ENCODE data around the gene MRPL51.

MRPL51 gene

DNA sequence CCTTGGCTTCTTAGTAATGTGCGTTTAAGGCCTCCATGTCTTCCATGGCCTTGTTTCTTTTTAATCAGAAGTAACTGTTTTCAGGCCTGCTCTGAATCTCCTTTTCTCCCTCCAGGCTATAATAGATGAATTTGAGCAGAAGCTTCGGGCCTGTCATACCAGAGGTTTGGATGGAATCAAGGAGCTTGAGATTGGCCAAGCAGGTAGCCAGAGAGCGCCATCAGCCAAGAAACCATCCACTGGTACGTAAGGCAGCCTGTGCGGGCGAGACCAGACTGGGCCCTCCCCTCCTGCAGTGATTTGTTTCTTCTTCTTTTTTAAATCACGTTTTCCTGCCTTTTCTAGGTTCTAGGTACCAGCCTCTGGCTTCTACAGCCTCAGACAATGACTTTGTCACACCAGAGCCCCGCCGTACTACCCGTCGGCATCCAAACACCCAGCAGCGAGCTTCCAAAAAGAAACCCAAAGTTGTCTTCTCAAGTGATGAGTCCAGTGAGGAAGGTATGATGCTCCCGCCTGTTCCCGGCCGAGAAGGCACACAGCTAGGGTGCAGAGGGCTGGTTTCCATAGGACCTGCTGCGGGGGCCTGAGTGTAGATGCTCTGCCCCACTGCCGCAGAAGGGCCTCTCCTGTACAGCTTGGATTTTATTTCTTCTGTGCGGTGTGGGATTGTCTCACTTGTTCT, 37.7 kb upstream of the MRPL51 start:
- H3K4me3 ChIP-seq (ENCODE audit: low read depth, low read length), result no peak overlapping the region
- no peaks in the 10 kb centered on the region for H3K27me3 ChIP-seq (ENCODE audit: insufficient read depth, low read length)
- peaks cover 22% of the 10 kb centered on the region for H3K36me3 ChIP-seq (ENCODE audit: insufficient read depth, low read length)
- peaks cover 14% of the 10 kb centered on the region for H3K79me2 ChIP-seq (ENCODE audit: control insufficient read depth, insufficient read depth, low read length, unreplicated experiment)
- peak overlapping the region; percentile 97 for H3K27ac ChIP-seq (ENCODE audit: low read depth, low read length)
- no peak overlapping the region for H2AFZ ChIP-seq (ENCODE audit: low read length, unreplicated experiment)
- H3K4me1 ChIP-seq (ENCODE audit: control insufficient read depth, insufficient read depth, low read length, unreplicated experiment), result peaks cover 14% of the 10 kb centered on the region

DNA sequence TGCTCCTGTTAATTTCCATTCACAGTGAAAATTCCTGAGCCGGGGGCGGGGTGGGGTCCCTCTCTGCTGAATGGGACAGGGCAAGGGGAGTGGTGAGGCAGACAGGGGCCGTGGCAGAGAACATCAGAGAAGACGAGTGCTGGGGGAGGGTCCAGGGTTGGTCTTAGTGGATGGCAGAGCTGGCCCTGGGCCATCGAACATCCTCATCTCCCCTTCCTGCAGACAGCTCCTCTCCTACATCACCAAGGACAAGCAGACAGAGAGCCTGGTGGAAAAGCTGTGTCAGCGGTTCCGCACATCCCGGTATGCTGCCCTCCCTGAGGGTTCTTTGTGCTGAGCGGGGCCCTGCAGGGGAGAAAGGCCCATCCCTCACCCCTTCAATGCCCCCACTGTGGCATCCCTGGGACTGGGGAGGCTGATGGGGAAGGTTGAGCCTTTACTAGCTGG, 36.3 kb upstream of the MRPL51 start:
- Histone ChIP-seq H2AFZ (ENCODE audit: low read length, unreplicated experiment) (no peak overlapping the region), H3K27ac (ENCODE audit: low read depth, low read length) (no peak overlapping the region), H3K36me3 (ENCODE audit: insufficient read depth, low read length) (peaks cover 10% of the 10 kb centered on the region)

GRCh38 chr12:6528539-6529235, 35.6 kb upstream of the MRPL51 start:
- H3K27me3 ChIP-seq (ENCODE audit: insufficient read depth, low read length), result no peaks in the 10 kb centered on the region
- H3K79me2 ChIP-seq (ENCODE audit: control insufficient read depth, insufficient read depth, low read length, unreplicated experiment), result no peaks in the 10 kb centered on the region
- H3K4me3 ChIP-seq (ENCODE audit: low read depth, low read length), result no peak overlapping the region
- H3K27ac ChIP-seq (ENCODE audit: low read depth, low read length), result no peak overlapping the region
- peaks cover 14% of the 10 kb centered on the region for H3K4me1 ChIP-seq (ENCODE audit: control insufficient read depth, insufficient read depth, low read length, unreplicated experiment)
- H2AFZ ChIP-seq (ENCODE audit: low read length, unreplicated experiment), result no peak overlapping the region
- peaks cover 13% of the 10 kb centered on the region for H3K36me3 ChIP-seq (ENCODE audit: insufficient read depth, low read length)

More for the DNA sequence above, 36.3 kb upstream of the MRPL51 start:
- H3K4me3 ChIP-seq (ENCODE audit: low read depth, low read length), result no peak overlapping the region
- H3K4me1 ChIP-seq (ENCODE audit: control insufficient read depth, insufficient read depth, low read length, unreplicated experiment), result peaks cover 14% of the 10 kb centered on the region
- H3K79me2 ChIP-seq (ENCODE audit: control insufficient read depth, insufficient read depth, low read length, unreplicated experiment), result no peaks in the 10 kb centered on the region
- H3K27me3 ChIP-seq (ENCODE audit: insufficient read depth, low read length), result no peaks in the 10 kb centered on the region

- peaks cover 17% of the 10 kb centered on the region for H3K36me3 ChIP-seq (ENCODE audit: insufficient read depth, low read length)
- H3K27me3 ChIP-seq (ENCODE audit: insufficient read depth, low read length), result no peaks in the 10 kb centered on the region
- no peak overlapping the region for H3K4me3 ChIP-seq (ENCODE audit: low read depth, low read length)
- no peak overlapping the region for H3K27ac ChIP-seq (ENCODE audit: low read depth, low read length)
- H3K79me2 ChIP-seq (ENCODE audit: control insufficient read depth, insufficient read depth, low read length, unreplicated experiment), result no peaks in the 10 kb centered on the region
- H3K4me1 ChIP-seq (ENCODE audit: control insufficient read depth, insufficient read depth, low read length, unreplicated experiment), result peaks cover 10% of the 10 kb centered on the region
- no peak overlapping the region for H2AFZ ChIP-seq (ENCODE audit: low read length, unreplicated experiment)
Measured at GRCh38 chr12:6527711-6528110, 34.6 kb upstream of the MRPL51 start.

GRCh38 chr12:6526766-6527525, 33.9 kb upstream of the MRPL51 start:
- Histone ChIP-seq H2AFZ (ENCODE audit: low read length, unreplicated experiment) (no peak overlapping the region), H3K79me2 (ENCODE audit: control insufficient read depth, insufficient read depth, low read length, unreplicated experiment) (no peaks in the 10 kb centered on the region), H3K27me3 (ENCODE audit: insufficient read depth, low read length) (no peaks in the 10 kb centered on the region), H3K27ac (ENCODE audit: low read depth, low read length) (no peak overlapping the region), H3K36me3 (ENCODE audit: insufficient read depth, low read length) (peaks cover 19% of the 10 kb centered on the region), H3K4me1 (ENCODE audit: control insufficient read depth, insufficient read depth, low read length, unreplicated experiment) (peaks cover 5% of the 10 kb centered on the region), H3K4me3 (ENCODE audit: low read depth, low read length) (no peak overlapping the region)

GRCh38 chr12:6526201-6526600, 33.1 kb upstream of the MRPL51 start:
- no peak overlapping the region for H3K4me3 ChIP-seq (ENCODE audit: low read depth, low read length)
- no peaks in the 10 kb centered on the region for H3K79me2 ChIP-seq (ENCODE audit: control insufficient read depth, insufficient read depth, low read length, unreplicated experiment)
- peaks cover 24% of the 10 kb centered on the region for H3K36me3 ChIP-seq (ENCODE audit: insufficient read depth, low read length)
- H2AFZ ChIP-seq (ENCODE audit: low read length, unreplicated experiment), result no peak overlapping the region
- H3K27me3 ChIP-seq (ENCODE audit: insufficient read depth, low read length), result no peaks in the 10 kb centered on the region
- no peak overlapping the region for H3K27ac ChIP-seq (ENCODE audit: low read depth, low read length)
- H3K4me1 ChIP-seq (ENCODE audit: control insufficient read depth, insufficient read depth, low read length, unreplicated experiment), result no peaks in the 10 kb centered on the region

DNA sequence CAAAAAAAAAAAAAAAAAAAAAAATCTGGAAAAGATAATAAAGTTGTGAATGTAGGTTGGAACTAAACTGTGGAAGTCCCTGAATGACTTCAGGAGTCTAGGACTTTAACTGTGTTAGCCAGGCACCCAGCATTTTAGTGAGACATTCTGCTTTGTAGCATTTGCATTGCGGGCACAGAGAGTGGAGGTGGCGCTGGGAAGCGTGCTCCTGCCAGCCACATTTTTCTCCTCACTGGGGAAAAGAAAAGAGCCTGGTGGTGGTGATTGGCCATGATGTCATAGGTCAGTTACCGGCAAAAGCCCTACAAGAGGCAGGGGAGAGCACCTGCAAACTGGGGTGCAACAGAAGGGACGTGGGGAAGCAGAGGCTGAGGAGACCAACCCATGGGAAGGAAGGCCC, 31.6 kb upstream of the MRPL51 start:
- H3K27ac ChIP-seq (ENCODE audit: low read depth, low read length), result no peak overlapping the region
- no peak overlapping the region for H3K4me3 ChIP-seq (ENCODE audit: low read depth, low read length)
- H3K79me2 ChIP-seq (ENCODE audit: control insufficient read depth, insufficient read depth, low read length, unreplicated experiment), result no peaks in the 10 kb centered on the region
- H3K4me1 ChIP-seq (ENCODE audit: control insufficient read depth, insufficient read depth, low read length, unreplicated experiment), result no peaks in the 10 kb centered on the region
- H3K36me3 ChIP-seq (ENCODE audit: insufficient read depth, low read length), result peaks cover 20% of the 10 kb centered on the region
- no peak overlapping the region for H2AFZ ChIP-seq (ENCODE audit: low read length, unreplicated experiment)
- H3K27me3 ChIP-seq (ENCODE audit: insufficient read depth, low read length), result no peaks in the 10 kb centered on the region

GRCh38 chr12:6523708-6524107, 30.6 kb upstream of the MRPL51 start:
- no peak overlapping the region for H3K27ac ChIP-seq (ENCODE audit: low read depth, low read length)
- no peaks in the 10 kb centered on the region for H3K79me2 ChIP-seq (ENCODE audit: control insufficient read depth, insufficient read depth, low read length, unreplicated experiment)
- no peak overlapping the region for H3K4me3 ChIP-seq (ENCODE audit: low read depth, low read length)
- H3K27me3 ChIP-seq (ENCODE audit: insufficient read depth, low read length), result no peaks in the 10 kb centered on the region
- H3K4me1 ChIP-seq (ENCODE audit: control insufficient read depth, insufficient read depth, low read length, unreplicated experiment), result no peaks in the 10 kb centered on the region
- peaks cover 19% of the 10 kb centered on the region for H3K36me3 ChIP-seq (ENCODE audit: insufficient read depth, low read length)
- H2AFZ ChIP-seq (ENCODE audit: low read length, unreplicated experiment), result no peak overlapping the region

- Histone ChIP-seq H2AFZ (ENCODE audit: low read length, unreplicated experiment) (no peak overlapping the region), H3K36me3 (ENCODE audit: insufficient read depth, low read length) (peaks cover 29% of the 10 kb centered on the region), H3K27me3 (ENCODE audit: insufficient read depth, low read length) (no peaks in the 10 kb centered on the region), H3K27ac (ENCODE audit: low read depth, low read length) (no peak overlapping the region), H3K79me2 (ENCODE audit: control insufficient read depth, insufficient read depth, low read length, unreplicated experiment) (no peaks in the 10 kb centered on the region), H3K4me1 (ENCODE audit: control insufficient read depth, insufficient read depth, low read length, unreplicated experiment) (no peaks in the 10 kb centered on the region), H3K4me3 (ENCODE audit: low read depth, low read length) (no peak overlapping the region)
Measured at GRCh38 chr12:6522193-6522592, 29.1 kb upstream of the MRPL51 start.

- no peaks in the 10 kb centered on the region for H3K4me1 ChIP-seq (ENCODE audit: control insufficient read depth, insufficient read depth, low read length, unreplicated experiment)
- H3K27ac ChIP-seq (ENCODE audit: low read depth, low read length), result no peak overlapping the region
- H3K36me3 ChIP-seq (ENCODE audit: insufficient read depth, low read length), result peaks cover 40% of the 10 kb centered on the region
- no peaks in the 10 kb centered on the region for H3K27me3 ChIP-seq (ENCODE audit: insufficient read depth, low read length)
- H3K79me2 ChIP-seq (ENCODE audit: control insufficient read depth, insufficient read depth, low read length, unreplicated experiment), result no peaks in the 10 kb centered on the region
- H2AFZ ChIP-seq (ENCODE audit: low read length, unreplicated experiment), result no peak overlapping the region
- no peak overlapping the region for H3K4me3 ChIP-seq (ENCODE audit: low read depth, low read length)
Measured at GRCh38 chr12:6520186-6520585, 27.1 kb upstream of the MRPL51 start.
